NCI-H187 treated with DMSO at 0.1 percent for 48 hours (cell line): ENCODE measurements around the gene ETV5.
A peak's percentile ranks its signal among the peaks of the same experiment; 100 is the strongest.

ENCODE experiments used
- DNase-seq: peaks from one replicate; lab custom pipeline; 2025; lab: John Stamatoyannopoulos, UW

ETV5 gene

GRCh38 chr3:186108941-186109865 lies at the start of gene ETV5:
Gene ETV5, minus strand, starts transcription at chr3:186109089. Its CDS starts 3,221 bp downstream, at chr3:186105868.
- peak; percentile 90 for DNase-seq

GRCh38 chr3:186154641-186155040 lies 45.8 kb upstream of the ETV5 start:
- no peak for DNase-seq

- no peak for DNase-seq
Observed at GRCh38 chr3:186152889-186153292, 44.0 kb upstream of the ETV5 start.

GRCh38 chr3:186152361-186152798 lies 43.5 kb upstream of the ETV5 start:
- DNase-seq, result no peak

- no peak for DNase-seq
Observed at GRCh38 chr3:186151077-186151971, 42.4 kb upstream of the ETV5 start.

- no peak for DNase-seq
Observed at GRCh38 chr3:186150041-186150830, 41.3 kb upstream of the ETV5 start.

GRCh38 chr3:186149319-186149960 lies 40.6 kb upstream of the ETV5 start:
- no peak for DNase-seq

- no peak for DNase-seq
Observed at GRCh38 chr3:186144257-186144656, 35.4 kb upstream of the ETV5 start.

GRCh38 chr3:186143250-186143649 lies 34.4 kb upstream of the ETV5 start:
- DNase-seq, result no peak

- no peak for DNase-seq
Observed at GRCh38 chr3:186142393-186142932, 33.6 kb upstream of the ETV5 start.

GRCh38 chr3:186141790-186142189 lies 32.9 kb upstream of the ETV5 start:
- DNase-seq, result no peak

- no peak for DNase-seq
Observed at GRCh38 chr3:186138272-186138981, 29.5 kb upstream of the ETV5 start.

- no peak for DNase-seq
Observed at GRCh38 chr3:186137051-186137685, 28.3 kb upstream of the ETV5 start.

- no peak for DNase-seq
Observed at GRCh38 chr3:186133980-186134379, 25.1 kb upstream of the ETV5 start.

GRCh38 chr3:186132487-186132886 lies 23.6 kb upstream of the ETV5 start:
- no peak for DNase-seq

- DNase-seq, result no peak
Observed at GRCh38 chr3:186129206-186129605, 20.3 kb upstream of the ETV5 start.

- DNase-seq, result no peak
Observed at GRCh38 chr3:186128158-186128557, 19.3 kb upstream of the ETV5 start.

- DNase-seq, result no peak
Observed at GRCh38 chr3:186127463-186127862, 18.6 kb upstream of the ETV5 start.

- DNase-seq, result no peak
Observed at GRCh38 chr3:186125118-186125517, 16.2 kb upstream of the ETV5 start.

- no peak for DNase-seq
Observed at GRCh38 chr3:186124592-186124991, 15.7 kb upstream of the ETV5 start.
